Endothelial cell (in vitro differentiated cells): Measurements from ENCODE around the gene FAM209B. TPM values are rescaled to one million over a fixed set of nuclear protein-coding genes. Genes with fewer than 3 reads are reported as not detected.

ENCODE experiments used
- DNase-seq: peaks from one replicate; pipeline ENCODE4 v3.0.0; 2021; ENCODE audit warnings: low spot score
- H3K27ac Mint-ChIP-seq: one replicate; pipeline ENCODE4 v1.8.0; 2021; ENCODE audit warnings: mixed read lengths, inconsistent platforms; ENCODE audit not compliant: unreplicated experiment
- H3K27me3 Mint-ChIP-seq: one replicate; pipeline ENCODE4 v1.8.0; 2021; ENCODE audit warnings: mild to moderate bottlenecking, moderate library complexity, mixed read lengths, inconsistent platforms; ENCODE audit not compliant: unreplicated experiment
- H3K36me3 Mint-ChIP-seq: one replicate; pipeline ENCODE4 v1.8.0; 2021; ENCODE audit warnings: mild to moderate bottlenecking, low read depth, mixed read lengths, inconsistent platforms; ENCODE audit not compliant: unreplicated experiment
- H3K4me1 Mint-ChIP-seq: one replicate; pipeline ENCODE4 v1.8.0; 2021; ENCODE audit warnings: mild to moderate bottlenecking, mixed read lengths, inconsistent platforms; ENCODE audit not compliant: unreplicated experiment
- H3K4me3 Mint-ChIP-seq: one replicate; pipeline ENCODE4 v1.8.0; 2021; ENCODE audit warnings: mild to moderate bottlenecking, mixed read lengths, inconsistent platforms; ENCODE audit not compliant: unreplicated experiment
- H3K9me3 Mint-ChIP-seq: one replicate; pipeline ENCODE4 v1.8.0; 2021; ENCODE audit warnings: mixed read lengths, inconsistent platforms; ENCODE audit not compliant: unreplicated experiment
- total RNA-seq: library from RNA; stranded (reverse); fragmentation: NEBNext Ultra II Directional; extraction: Animal tissue kit (Norgen Biotek cat#: 25700); gene quantifications from one replicate; pipeline ENCODE4 v1.2.1, GENCODE V29; 2021; ENCODE audit not compliant: unreplicated experiment
- TF ChIP-seq, protein P1 (sequence below): fragments of 200-600 bp; sonication (generic); IDR thresholded peaks from one replicate; pipeline ENCODE4 v1.5.0; 2021; ENCODE audit warnings: antibody characterized with exemption; ENCODE audit not compliant: unreplicated experiment

FAM209B gene
- total RNA-seq, 1 donor from 2014 or later = 0.56 TPM

DNA sequence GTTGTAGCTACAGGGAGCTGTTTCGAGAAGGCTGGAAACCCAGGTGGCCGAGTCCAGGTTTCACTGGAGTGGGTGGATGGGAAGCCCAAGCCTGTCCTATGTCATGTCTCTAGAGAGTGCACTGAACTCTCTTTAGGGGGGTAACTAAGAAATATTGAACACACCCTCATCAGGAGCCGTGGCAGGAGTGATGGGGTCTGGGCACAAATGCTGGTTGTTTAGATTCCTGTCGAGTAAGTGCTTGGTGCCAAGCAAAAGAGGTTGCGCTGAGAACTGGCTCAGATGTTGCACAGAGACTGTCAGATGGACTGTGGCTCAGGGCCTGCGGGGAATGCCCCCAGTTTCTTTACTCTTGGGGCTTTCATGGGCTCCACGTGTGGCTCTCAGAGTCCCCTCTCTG is 15.8 kb upstream of the FAM209B start:
- Mint-ChIP-seq H3K27me3 (no peaks in the 10 kb centered on the region), H3K27ac (no peak overlapping the region), H3K9me3 (peaks cover 12% of the 10 kb centered on the region), H3K36me3 (peaks cover 52% of the 10 kb centered on the region), H3K4me1 (no peaks in the 10 kb centered on the region), H3K4me3 (no peak overlapping the region)
- DNase-seq = no peak
- TF ChIP-seq, protein P1, sequence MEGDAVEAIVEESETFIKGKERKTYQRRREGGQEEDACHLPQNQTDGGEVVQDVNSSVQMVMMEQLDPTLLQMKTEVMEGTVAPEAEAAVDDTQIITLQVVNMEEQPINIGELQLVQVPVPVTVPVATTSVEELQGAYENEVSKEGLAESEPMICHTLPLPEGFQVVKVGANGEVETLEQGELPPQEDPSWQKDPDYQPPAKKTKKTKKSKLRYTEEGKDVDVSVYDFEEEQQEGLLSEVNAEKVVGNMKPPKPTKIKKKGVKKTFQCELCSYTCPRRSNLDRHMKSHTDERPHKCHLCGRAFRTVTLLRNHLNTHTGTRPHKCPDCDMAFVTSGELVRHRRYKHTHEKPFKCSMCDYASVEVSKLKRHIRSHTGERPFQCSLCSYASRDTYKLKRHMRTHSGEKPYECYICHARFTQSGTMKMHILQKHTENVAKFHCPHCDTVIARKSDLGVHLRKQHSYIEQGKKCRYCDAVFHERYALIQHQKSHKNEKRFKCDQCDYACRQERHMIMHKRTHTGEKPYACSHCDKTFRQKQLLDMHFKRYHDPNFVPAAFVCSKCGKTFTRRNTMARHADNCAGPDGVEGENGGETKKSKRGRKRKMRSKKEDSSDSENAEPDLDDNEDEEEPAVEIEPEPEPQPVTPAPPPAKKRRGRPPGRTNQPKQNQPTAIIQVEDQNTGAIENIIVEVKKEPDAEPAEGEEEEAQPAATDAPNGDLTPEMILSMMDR = no peak

DNA sequence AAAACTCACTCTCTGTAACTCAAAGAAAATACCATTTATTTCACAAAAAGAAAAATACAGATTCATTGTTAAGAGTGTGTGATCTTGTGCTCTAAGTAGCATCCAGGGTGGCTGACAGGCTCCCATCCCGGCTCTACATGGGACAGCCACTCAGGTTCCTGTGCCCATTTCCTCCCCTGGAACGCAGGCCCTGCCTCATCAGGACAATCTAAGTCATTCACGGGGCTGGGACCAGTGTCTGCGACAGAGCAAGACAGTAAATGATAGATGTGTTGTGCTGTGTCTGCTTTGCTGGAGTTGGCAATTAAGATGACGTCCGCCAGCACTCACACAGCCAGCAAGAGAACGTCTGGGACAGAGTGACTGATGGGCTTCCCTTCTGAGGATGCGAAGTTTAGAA is 15.4 kb upstream of the FAM209B start:
- peaks cover 12% of the 10 kb centered on the region for H3K9me3 Mint-ChIP-seq
- H3K27me3 Mint-ChIP-seq = no peaks in the 10 kb centered on the region
- TF ChIP-seq, protein P1 = no peak
- no peak overlapping the region for H3K27ac Mint-ChIP-seq
- no peak overlapping the region for H3K4me3 Mint-ChIP-seq
- no peak for DNase-seq
- H3K4me1 Mint-ChIP-seq = no peaks in the 10 kb centered on the region
- peaks cover 50% of the 10 kb centered on the region for H3K36me3 Mint-ChIP-seq

DNA sequence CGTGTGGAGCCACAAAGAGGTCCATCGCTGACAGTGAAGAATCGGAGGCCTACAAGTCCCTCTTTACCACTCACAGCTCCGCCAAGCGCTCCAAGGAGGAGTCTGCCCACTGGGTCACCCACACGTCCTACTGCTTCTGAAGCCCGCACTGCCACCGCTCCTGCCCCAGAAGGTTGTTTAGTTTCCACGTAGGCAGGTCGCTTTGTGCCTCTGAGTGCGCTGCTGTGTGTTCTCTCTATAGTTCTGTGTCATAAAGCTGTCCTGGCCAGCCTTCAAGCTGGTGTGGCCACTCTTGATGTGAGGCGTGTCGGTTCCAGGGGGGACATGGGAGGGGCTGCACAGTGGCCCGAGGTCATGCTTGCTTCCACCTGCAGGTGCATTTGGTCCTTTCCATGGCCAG is 14.9 kb upstream of the FAM209B start:
- Mint-ChIP-seq H3K4me3 (peak overlapping the region; percentile 67), H3K36me3 (peaks cover 45% of the 10 kb centered on the region), H3K27ac (no peak overlapping the region), H3K4me1 (no peaks in the 10 kb centered on the region), H3K9me3 (peaks cover 12% of the 10 kb centered on the region), H3K27me3 (no peaks in the 10 kb centered on the region)
- TF ChIP-seq, protein P1 = no peak
- DNase-seq = no peak

DNA sequence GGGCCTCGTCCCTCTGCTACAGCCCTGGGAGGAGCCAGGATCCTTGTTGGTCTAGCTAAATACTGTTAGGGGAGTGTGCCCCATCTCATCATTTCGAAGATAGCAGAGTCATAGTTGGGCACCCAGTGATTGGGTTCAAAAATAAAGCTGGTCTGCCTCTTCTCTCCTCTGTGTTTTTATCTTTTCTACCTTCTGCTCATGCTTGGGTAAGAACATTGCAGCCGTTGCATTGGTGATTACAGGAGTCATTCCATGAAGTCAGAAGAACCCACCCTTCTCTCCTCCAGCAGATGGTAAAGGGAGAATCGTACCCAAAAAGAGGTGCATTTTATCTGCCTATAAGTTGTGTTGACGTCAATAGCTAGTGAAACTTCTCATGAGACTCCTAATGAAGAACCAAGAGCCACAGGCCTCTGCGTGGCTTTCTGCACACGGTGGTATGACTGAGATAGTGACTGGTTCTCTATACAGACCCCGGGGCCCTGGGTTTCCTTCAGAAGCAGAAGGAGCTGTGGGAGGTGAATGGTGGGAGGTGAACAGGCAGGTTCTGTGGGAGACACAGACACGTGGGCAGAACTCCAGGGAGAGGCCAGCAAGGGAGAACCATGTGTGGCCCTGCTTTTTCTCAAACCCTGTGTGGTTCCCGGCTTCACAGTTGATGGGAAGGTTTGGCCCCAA is 14.2 kb upstream of the FAM209B start:
- Mint-ChIP-seq H3K27ac (no peak overlapping the region), H3K4me3 (peak overlapping the region; percentile 37)

DNA sequence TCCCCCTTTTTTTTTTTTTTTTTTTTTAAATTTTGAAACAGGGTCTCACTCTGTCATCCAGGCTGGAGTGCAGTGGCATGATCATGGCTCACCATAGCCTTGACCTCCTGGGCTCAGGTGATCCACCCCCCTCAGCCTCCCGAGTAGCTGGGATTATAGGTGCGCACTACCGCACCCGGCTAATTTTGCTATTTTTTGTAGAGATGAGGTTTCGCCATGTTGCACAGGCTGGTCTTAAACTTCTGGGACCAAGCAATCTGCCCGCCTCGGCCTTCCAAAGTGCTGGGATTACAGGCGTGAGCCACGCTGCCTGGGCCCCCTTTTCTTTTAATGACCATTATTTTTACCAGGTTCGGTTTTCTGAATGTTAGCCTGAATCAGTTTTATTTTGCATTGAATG is 13.5 kb upstream of the FAM209B start:
- Mint-ChIP-seq H3K9me3 (peaks cover 12% of the 10 kb centered on the region), H3K27ac (no peak overlapping the region), H3K4me3 (no peak overlapping the region), H3K36me3 (peaks cover 44% of the 10 kb centered on the region), H3K27me3 (no peaks in the 10 kb centered on the region), H3K4me1 (no peaks in the 10 kb centered on the region)
- no peak for DNase-seq
- TF ChIP-seq, protein P1 = no peak

More for the DNA sequence above, 14.2 kb upstream of the FAM209B start:
- TF ChIP-seq, protein P1 = no peak
- H3K4me1 Mint-ChIP-seq = no peaks in the 10 kb centered on the region
- H3K36me3 Mint-ChIP-seq = peaks cover 44% of the 10 kb centered on the region
- H3K9me3 Mint-ChIP-seq = peaks cover 12% of the 10 kb centered on the region
- no peaks in the 10 kb centered on the region for H3K27me3 Mint-ChIP-seq
- DNase-seq = no peak
